Measurements from ENCODE around the gene MACO1.
"Not testable (repeated sequence)": the region's sequence is repeated elsewhere in the genome, so short reads cannot be mapped to it uniquely, and the experiment has no call there.

Gene MACO1

GRCh38 chr1:25458541-25459298 is 28.0 kb downstream of the MACO1 start:
- DNase-seq: no peak

GRCh38 chr1:25460020-25460419 is 29.3 kb downstream of the MACO1 start:
- no peak for DNase-seq

- not testable (repeated sequence) for DNase-seq
These were observed 30.1 kb downstream of the MACO1 start for GRCh38 chr1:25460816-25461215.

- no peak for DNase-seq
These were observed 31.2 kb downstream of the MACO1 start for GRCh38 chr1:25461849-25462248.

- DNase-seq: no peak
These were observed 32.0 kb downstream of the MACO1 start for GRCh38 chr1:25462732-25463131.

- no peak for DNase-seq
These were observed 36.5 kb downstream of the MACO1 start for GRCh38 chr1:25467193-25467592.

- DNase-seq: no peak
These were observed 36.9 kb downstream of the MACO1 start for GRCh38 chr1:25467616-25468015.

- no peak for DNase-seq
These were observed 37.3 kb downstream of the MACO1 start for GRCh38 chr1:25468033-25468432.

GRCh38 chr1:25469177-25469576 is 38.5 kb downstream of the MACO1 start:
- no peak for DNase-seq

GRCh38 chr1:25472471-25472870 is 41.8 kb downstream of the MACO1 start:
- DNase-seq: peak; percentile 32

- DNase-seq: no peak
These were observed 43.0 kb downstream of the MACO1 start for GRCh38 chr1:25473653-25474225.

GRCh38 chr1:25474439-25475047 is 43.8 kb downstream of the MACO1 start:
- DNase-seq: no peak

- DNase-seq: no peak
These were observed 45.7 kb downstream of the MACO1 start for GRCh38 chr1:25476186-25477097.

GRCh38 chr1:25477448-25478034 is 46.8 kb downstream of the MACO1 start:
- no peak for DNase-seq

GRCh38 chr1:25478633-25479032 is 47.9 kb downstream of the MACO1 start:
- DNase-seq: no peak

GRCh38 chr1:25481625-25482024 is 50.9 kb downstream of the MACO1 start:
- DNase-seq: no peak

GRCh38 chr1:25482211-25482610 is 51.5 kb downstream of the MACO1 start:
- no peak for DNase-seq

GRCh38 chr1:25484096-25484495 is 53.4 kb downstream of the MACO1 start:
- DNase-seq: no peak

GRCh38 chr1:25484533-25484932 is 53.8 kb downstream of the MACO1 start:
- DNase-seq: no peak

- DNase-seq: no peak
These were observed 55.1 kb downstream of the MACO1 start for GRCh38 chr1:25485536-25486411.

GRCh38 chr1:25486602-25487001 is 55.9 kb downstream of the MACO1 start:
- no peak for DNase-seq

GRCh38 chr1:25487628-25488027 is 56.9 kb downstream of the MACO1 start:
- DNase-seq: no peak

Data from activated T-cell treated with anti-CD3 and anti-CD28 coated beads, Interleukin-2, amount 50 U/mL, for 1 hour (primary cell).